GM23248 (cell line): ENCODE results near the gene SEMA3B.

Experiments
- EZH2 ChIP-seq: fragments of 200-600 bp; sonication (generic); IDR thresholded peaks from 2 replicates; pipeline ENCODE4 v1.6.1; 2018; ENCODE audit warnings: antibody characterized with exemption, mild to moderate bottlenecking; ENCODE audit not compliant: insufficient read depth, poor library complexity, severe bottlenecking
- EZH2phosphoT487 ChIP-seq: fragments of 200-600 bp; sonication (generic); IDR thresholded peaks from 2 replicates; pipeline ENCODE4 v1.6.1; 2018; ENCODE audit warnings: antibody characterized with exemption, moderate library complexity, mild to moderate bottlenecking, low read depth; ENCODE audit not compliant: insufficient read depth

DNA sequence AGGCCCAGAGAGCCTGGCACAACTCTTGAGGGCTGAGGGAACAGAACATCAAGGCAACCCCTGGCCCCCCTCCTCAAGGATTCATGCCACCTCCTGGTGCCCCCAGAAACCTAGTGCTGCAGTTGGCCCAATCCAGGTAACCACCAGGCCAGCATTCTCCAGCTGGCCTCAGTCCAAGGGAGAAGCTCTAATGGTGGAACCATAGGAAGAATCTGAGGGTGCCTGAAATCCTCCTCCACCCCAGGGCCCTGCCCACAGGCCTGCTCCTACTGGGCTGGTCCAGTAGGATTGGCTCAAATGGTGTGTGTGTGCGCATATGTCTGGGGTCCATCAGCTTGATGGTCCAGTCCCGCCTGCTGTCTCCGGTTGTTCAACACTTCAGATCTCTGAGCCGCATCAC, 45.9 kb downstream of the SEMA3B start:
- TF ChIP-seq EZH2 (no peak), EZH2phosphoT487 (no peak)
